Hepatocyte (in vitro differentiated cells): ENCODE data around the gene MED1. TPM values are rescaled to one million over a fixed set of nuclear protein-coding genes. Genes with fewer than 3 reads are reported as not detected.

ENCODE experiments used
- DNase-seq: peaks from one replicate; pipeline ENCODE4 v3.0.0-alpha.2; 2016; ENCODE audit warnings: low spot score
- H2AFZ ChIP-seq: fragments of 200-600 bp; sonication (generic); 2 replicates; pipeline ENCODE4 v1.6.0; 2016; ENCODE audit warnings: antibody characterized with exemption, mild to moderate bottlenecking
- H3K27ac ChIP-seq: fragments of 200-600 bp; sonication (generic); 2 replicates; pipeline ENCODE4 v1.5.1; 2016; ENCODE audit warnings: mild to moderate bottlenecking
- H3K27me3 ChIP-seq: fragments of 200-600 bp; sonication (generic); 2 replicates; pipeline ENCODE4 v1.6.1; 2016
- H3K36me3 ChIP-seq: fragments of 200-600 bp; sonication (generic); replicated peaks from 2 replicates; pipeline ENCODE4 v1.5.1; 2016; ENCODE audit warnings: low read depth; ENCODE audit not compliant: insufficient read depth
- H3K4me1 ChIP-seq: fragments of 200-600 bp; sonication (generic); 2 replicates; pipeline ENCODE4 v1.5.1; 2016; ENCODE audit warnings: mild to moderate bottlenecking, moderate library complexity; ENCODE audit not compliant: insufficient read depth
- H3K4me2 ChIP-seq: fragments of 200-600 bp; sonication (generic); 2 replicates; pipeline ENCODE4 v1.6.0; 2016
- H3K4me3 ChIP-seq: fragments of 200-600 bp; sonication (generic); 2 replicates; pipeline ENCODE4 v1.5.1; 2016; ENCODE audit warnings: mild to moderate bottlenecking
- H3K79me2 ChIP-seq: fragments of 200-600 bp; sonication (generic); 2 replicates; pipeline ENCODE4 v1.6.0; 2017; ENCODE audit warnings: mild to moderate bottlenecking
- H3K9me2 ChIP-seq: fragments of 200-600 bp; sonication (generic); replicated peaks from 2 replicates; pipeline ENCODE4 v1.6.0; 2017; ENCODE audit warnings: mild to moderate bottlenecking; ENCODE audit not compliant: insufficient read depth
- H3K9me3 ChIP-seq: fragments of 200-600 bp; sonication (generic); 2 replicates; pipeline ENCODE4 v1.5.1; 2016; ENCODE audit warnings: low read depth, mild to moderate bottlenecking
- H4K20me1 ChIP-seq: fragments of 200-600 bp; sonication (generic); 2 replicates; pipeline ENCODE4 v1.6.0; 2016; ENCODE audit warnings: mild to moderate bottlenecking; ENCODE audit not compliant: insufficient read depth, poor library complexity, severe bottlenecking
- EZH2 ChIP-seq: fragments of 200-600 bp; sonication (generic); IDR thresholded peaks from 2 replicates; pipeline ENCODE4 v1.6.1; 2016; ENCODE audit warnings: antibody characterized with exemption, mild to moderate bottlenecking, borderline replicate concordance
- EZH2phosphoT487 ChIP-seq: fragments of 200-600 bp; sonication (generic); IDR thresholded peaks from one replicate; pipeline ENCODE4 v1.6.1; 2018; ENCODE audit warnings: antibody characterized with exemption, mild to moderate bottlenecking, low read depth, moderate library complexity; ENCODE audit not compliant: unreplicated experiment, severe bottlenecking
- WGBS: methylation state at CpG from one replicate; pipeline ENCODE4 v1.1.6; 2016; ENCODE audit warnings: low lambda C conversion rate; ENCODE audit errors: missing lambda C conversion rate; 5-methylcytosine and 5-hydroxymethylcytosine counted together
- polyA plus RNA-seq: library from polyadenylated mRNA; unstranded; fragments of >200 nt; fragmentation: Nextera tagmentation; extraction: Ambion mirVana; gene quantifications from 2 replicates; pipeline ENCODE4 v1.2.1, GENCODE V29; 2016
- total RNA-seq: library from RNA; depleted of rRNA; stranded (reverse); fragments of >200 nt; gene quantifications from 2 replicates; pipeline ENCODE4 v1.2.3, GENCODE V29; 2014
- TF ChIP-seq, protein P1 (sequence below): fragments of 200-600 bp; sonication (generic); IDR thresholded peaks from 2 replicates; pipeline ENCODE4 v1.5.1; 2016; ENCODE audit warnings: antibody characterized with exemption, mild to moderate bottlenecking; ENCODE audit not compliant: poor library complexity

Gene MED1
- total and polyA plus RNA-seq, 2 experiments from 2014 or later: 8.7 to 22.8 TPM

GRCh38 chr17:39461926-39462569 is 11.0 kb upstream of the MED1 start:
- peak overlapping the region; percentile 89 for H3K4me2 ChIP-seq
- H3K27me3 ChIP-seq: no peaks in the 10 kb centered on the region
- no peaks in the 10 kb centered on the region for H3K36me3 ChIP-seq
- H2AFZ ChIP-seq: peak overlapping the region; percentile 38
- TF ChIP-seq EZH2phosphoT487: no peak
- no peak for TF ChIP-seq EZH2
- TF ChIP-seq, protein P1, sequence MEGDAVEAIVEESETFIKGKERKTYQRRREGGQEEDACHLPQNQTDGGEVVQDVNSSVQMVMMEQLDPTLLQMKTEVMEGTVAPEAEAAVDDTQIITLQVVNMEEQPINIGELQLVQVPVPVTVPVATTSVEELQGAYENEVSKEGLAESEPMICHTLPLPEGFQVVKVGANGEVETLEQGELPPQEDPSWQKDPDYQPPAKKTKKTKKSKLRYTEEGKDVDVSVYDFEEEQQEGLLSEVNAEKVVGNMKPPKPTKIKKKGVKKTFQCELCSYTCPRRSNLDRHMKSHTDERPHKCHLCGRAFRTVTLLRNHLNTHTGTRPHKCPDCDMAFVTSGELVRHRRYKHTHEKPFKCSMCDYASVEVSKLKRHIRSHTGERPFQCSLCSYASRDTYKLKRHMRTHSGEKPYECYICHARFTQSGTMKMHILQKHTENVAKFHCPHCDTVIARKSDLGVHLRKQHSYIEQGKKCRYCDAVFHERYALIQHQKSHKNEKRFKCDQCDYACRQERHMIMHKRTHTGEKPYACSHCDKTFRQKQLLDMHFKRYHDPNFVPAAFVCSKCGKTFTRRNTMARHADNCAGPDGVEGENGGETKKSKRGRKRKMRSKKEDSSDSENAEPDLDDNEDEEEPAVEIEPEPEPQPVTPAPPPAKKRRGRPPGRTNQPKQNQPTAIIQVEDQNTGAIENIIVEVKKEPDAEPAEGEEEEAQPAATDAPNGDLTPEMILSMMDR: no peak
- no peak for DNase-seq
- WGBS: 2% methylated on average over 30 of the region's 34 CpGs
- H4K20me1 ChIP-seq: peaks cover 52% of the 10 kb centered on the region
- H3K4me3 ChIP-seq: peak overlapping the region; percentile 51
- no peaks in the 10 kb centered on the region for H3K9me3 ChIP-seq
- H3K79me2 ChIP-seq: peaks cover 53% of the 10 kb centered on the region
- H3K9me2 ChIP-seq: no peaks in the 10 kb centered on the region
- peaks cover 19% of the 10 kb centered on the region for H3K4me1 ChIP-seq
- peak overlapping the region; percentile 96 for H3K27ac ChIP-seq

- Histone ChIP-seq H3K36me3 (no peaks in the 10 kb centered on the region), H2AFZ (peak within 1 kb of the TSS; percentile 79), H3K9me2 (no peaks in the 10 kb centered on the region), H3K4me2 (peak within 1 kb of the TSS; percentile 89), H3K4me1 (peaks cover 19% of the 10 kb centered on the region), H3K4me3 (peak within 1 kb of the TSS; percentile 51), H3K27ac (peak within 1 kb of the TSS; percentile 96), H3K79me2 (peaks cover 46% of the 10 kb centered on the region), H4K20me1 (peaks cover 45% of the 10 kb centered on the region), H3K9me3 (no peaks in the 10 kb centered on the region), H3K27me3 (no peaks in the 10 kb centered on the region)
- no peak for TF ChIP-seq EZH2
- TF ChIP-seq, protein P1: no peak
- TF ChIP-seq EZH2phosphoT487: no peak
- 4% methylated on average over 47 of the region's 51 CpGs for WGBS
- peak; percentile 99 for DNase-seq
Measured at GRCh38 chr17:39461113-39461925, 10.3 kb upstream of the MED1 start, which contains the start of gene CDK12. Gene CDK12 (plus strand): TSS chr17:39461486. CDS start chr17:39462072, 586 bp downstream.

- WGBS: 97% methylated on average over 4 of the region's 4 CpGs
- no peak for TF ChIP-seq EZH2phosphoT487
- TF ChIP-seq, protein P1: no peak
- DNase-seq: no peak
Measured at GRCh38 chr17:39455919-39456318, 4.9 kb upstream of the MED1 start.

More at GRCh38 chr17:39455919-39456318, 4.9 kb upstream of the MED1 start:
- no peak overlapping the region for H3K27ac ChIP-seq
- no peak overlapping the region for H3K4me2 ChIP-seq
- H3K79me2 ChIP-seq: peaks cover 5% of the 10 kb centered on the region
- peaks cover 6% of the 10 kb centered on the region for H3K4me1 ChIP-seq
- no peak overlapping the region for H3K4me3 ChIP-seq
- H4K20me1 ChIP-seq: no peaks in the 10 kb centered on the region
- H3K27me3 ChIP-seq: no peaks in the 10 kb centered on the region
- no peaks in the 10 kb centered on the region for H3K9me2 ChIP-seq
- H2AFZ ChIP-seq: no peak overlapping the region
- H3K9me3 ChIP-seq: no peaks in the 10 kb centered on the region
- H3K36me3 ChIP-seq: no peaks in the 10 kb centered on the region
